ENCODE measurements around the gene SEMA3C.

SEMA3C gene

GRCh38 chr7:80848841-80849240 is 70.0 kb downstream of the SEMA3C start:
- no peak for DNase-seq (ENCODE audit: low spot score)

DNA sequence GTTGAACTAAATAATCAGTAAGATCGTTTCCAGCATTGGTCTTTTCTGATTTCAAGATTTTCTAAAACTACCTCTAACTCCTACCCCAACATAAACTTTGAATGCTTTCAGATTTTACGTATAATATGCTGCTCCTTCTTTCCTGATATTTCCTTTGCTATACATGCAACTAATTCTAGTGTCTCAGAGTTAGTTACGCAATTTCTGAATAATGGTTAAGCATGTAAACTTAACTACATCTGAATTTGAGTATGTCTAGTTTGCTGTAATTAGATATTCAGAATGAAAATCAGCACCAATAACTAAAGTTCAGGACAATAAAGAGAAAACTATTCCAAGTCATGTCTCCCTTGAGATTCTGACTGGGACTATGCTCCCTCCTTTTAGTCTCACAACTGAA is 71.0 kb downstream of the SEMA3C start:
- DNase-seq (ENCODE audit: low spot score), result no peak

DNA sequence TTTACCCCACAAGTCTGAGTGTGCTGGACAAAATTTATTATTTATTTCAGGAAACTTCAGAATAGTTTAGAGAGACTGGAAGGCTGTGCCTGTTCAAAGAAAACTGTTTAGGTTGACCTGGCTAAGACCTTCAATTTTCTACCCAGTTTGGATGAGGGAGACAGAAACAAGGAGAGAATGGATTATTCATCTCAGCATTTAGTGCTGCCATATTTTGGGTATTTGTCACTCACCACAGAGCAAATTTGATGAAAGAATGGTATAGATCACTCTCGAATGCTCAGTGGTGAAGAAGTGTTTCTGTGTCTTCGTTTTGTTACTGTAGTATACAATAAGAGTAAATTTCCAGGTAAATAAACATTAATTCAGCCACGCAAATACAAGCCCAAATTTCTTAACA is 71.8 kb downstream of the SEMA3C start:
- no peak for DNase-seq (ENCODE audit: low spot score)

DNA sequence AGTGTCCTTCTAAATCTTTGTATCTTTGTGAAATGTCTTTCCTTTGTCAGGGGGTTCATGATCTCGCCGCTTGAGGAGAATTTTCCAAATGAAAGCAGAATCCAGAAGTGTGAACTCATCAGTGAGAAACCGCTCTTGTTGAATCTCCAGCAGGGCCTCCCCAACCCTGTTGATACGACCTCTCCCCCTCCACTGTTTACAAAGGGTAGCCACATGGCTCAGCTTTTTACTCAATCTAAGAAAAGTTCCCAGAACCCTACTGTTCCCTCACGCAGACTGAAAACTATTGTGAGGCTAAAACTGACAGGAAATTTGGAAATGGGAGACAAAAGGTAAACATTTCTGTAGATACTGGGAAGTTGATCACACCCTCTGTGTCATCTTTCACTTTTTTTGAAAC is 73.9 kb downstream of the SEMA3C start:
- no peak for DNase-seq (ENCODE audit: low spot score)

DNA sequence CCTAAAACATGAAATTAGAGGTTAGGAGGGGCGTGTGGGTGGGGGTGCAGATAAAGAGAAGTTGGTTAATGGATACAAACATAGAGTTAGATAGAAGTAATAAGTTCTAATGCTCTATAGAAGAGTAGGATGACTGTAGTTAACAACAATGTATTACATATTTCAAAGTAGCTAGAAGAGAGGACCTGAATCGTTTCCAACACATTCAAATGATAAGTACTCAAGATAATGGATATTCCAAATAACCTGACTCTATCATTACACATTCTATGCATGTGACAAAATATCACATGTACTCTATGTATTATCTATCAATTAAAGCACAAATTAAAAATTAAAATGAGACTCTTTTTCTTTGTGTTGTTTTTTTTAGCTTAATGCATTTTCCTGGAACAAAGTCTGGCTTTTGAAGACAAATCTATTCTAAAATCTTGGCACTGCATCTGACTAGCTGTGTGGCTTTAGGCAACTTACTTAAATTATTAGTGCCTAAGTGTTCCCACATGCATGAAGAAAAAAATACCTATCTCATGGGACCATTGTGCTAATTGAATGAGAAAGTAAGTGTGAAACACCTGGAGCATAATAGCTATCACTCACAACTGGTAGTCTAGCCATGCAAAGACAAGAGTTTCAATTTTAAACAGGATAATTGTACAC is 75.7 kb downstream of the SEMA3C start:
- no peak for DNase-seq (ENCODE audit: low spot score)

- DNase-seq (ENCODE audit: low spot score), result no peak
These were observed 76.6 kb downstream of the SEMA3C start for GRCh38 chr7:80842022-80842790.

GRCh38 chr7:80841423-80841955 is 77.4 kb downstream of the SEMA3C start:
- no peak for DNase-seq (ENCODE audit: low spot score)

DNA sequence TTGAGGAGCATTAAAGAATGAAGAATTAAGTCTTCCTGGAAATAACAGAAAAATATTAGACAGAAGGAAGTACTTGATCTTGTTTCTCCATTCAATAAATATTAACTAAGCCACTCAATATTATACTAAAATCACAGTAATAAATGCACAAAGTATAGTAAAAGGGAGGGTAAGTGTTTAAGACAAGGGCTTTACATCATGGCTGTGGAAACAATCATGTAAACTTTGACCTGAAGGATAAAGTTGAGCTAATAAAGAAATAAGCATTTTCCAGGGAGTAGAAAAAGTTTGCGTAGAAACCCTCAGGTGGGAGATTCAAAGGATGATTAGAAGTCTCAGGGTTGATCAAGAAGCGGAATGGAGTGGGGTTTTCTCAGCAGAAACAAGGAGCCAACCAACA is 78.2 kb downstream of the SEMA3C start:
- DNase-seq (ENCODE audit: low spot score), result no peak

DNA sequence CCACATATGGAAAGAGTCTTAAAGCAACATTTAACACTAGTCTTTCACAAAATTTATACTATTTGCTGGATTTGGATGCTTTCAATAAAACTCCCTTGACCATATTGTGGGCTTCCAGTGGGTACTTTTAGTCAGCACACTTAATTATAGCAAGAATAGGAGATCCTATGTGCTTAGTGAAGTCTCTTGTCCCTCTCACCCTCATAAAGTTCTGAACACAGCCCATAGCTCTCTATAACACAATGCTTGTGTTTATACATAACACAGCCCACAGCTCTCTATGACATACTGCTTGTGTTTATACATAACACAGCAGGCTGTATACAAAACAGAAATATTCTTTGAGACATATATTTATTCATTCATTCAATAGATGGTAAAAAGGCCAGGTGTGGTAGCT is 79.0 kb downstream of the SEMA3C start:
- no peak for DNase-seq (ENCODE audit: low spot score)

- DNase-seq (ENCODE audit: low spot score), result no peak
These were observed 80.2 kb downstream of the SEMA3C start for GRCh38 chr7:80838643-80839042.

- DNase-seq (ENCODE audit: low spot score), result no peak
These were observed 81.5 kb downstream of the SEMA3C start for GRCh38 chr7:80837345-80837744.

DNA sequence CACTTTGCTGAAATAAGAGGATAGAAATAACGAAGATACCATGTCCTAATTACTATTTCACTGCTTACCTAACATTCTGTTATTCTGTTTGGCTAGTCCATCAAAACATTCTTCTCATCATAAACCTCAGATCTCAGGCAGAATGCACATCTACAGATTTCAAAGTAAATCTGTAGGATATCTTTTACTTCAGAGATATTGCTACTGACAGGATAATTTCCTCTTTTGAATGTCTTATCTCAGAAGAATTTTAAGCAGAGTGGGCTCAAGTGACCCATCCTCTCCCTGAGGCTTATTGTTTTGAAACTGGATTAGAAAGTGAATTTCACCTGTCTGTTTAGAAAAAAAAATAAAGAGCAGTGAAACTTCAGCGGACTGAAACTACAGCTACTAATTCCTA is 83.6 kb downstream of the SEMA3C start:
- DNase-seq (ENCODE audit: low spot score), result no peak

DNA sequence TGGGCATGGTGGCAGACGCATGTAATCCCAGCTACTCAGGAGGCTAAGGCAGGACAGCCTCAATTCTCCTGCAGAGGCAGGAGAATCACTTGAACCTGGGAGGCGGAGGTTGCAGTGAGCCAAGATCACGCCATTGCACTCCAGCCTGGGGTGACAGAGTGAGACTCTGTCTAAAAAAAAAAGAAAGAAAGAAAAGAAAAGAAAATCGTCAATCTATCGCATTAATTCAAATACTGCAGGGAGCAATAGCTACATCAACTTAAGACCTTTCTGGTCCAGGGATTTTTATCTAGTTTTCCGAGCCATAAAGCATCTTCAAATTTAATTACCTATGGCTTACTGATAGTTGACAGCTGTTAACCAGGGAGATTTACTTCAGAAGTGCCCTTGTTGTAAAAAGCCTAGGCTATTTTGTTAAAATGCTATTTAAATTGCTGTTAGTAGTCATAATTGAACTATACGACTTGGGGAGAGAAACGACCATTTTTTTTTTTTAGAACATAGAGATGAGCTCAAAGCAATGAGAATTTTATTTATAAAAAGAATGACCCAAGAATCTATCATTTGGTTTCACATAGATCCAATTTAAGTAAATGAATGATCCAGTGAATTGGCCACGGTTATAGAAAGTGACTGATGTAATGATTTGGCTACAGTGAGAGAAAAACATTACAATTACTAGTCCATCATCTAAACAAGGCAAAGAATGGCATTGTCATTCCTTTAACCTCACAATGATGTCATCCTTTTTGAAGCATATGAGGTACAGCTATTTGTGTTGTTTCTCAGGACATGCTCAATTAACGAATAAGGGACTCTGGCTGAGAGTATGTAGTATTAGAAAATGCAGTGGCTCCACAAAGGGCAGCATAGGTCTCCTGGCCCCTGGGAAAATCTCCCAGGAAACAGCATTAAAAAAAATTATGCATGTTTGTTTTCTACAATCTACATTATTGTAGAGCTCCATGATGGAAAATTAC is 85.3 kb downstream of the SEMA3C start:
- DNase-seq (ENCODE audit: low spot score), result no peak

- no peak for DNase-seq (ENCODE audit: low spot score)
These were observed 86.8 kb downstream of the SEMA3C start for GRCh38 chr7:80832006-80832405.

GRCh38 chr7:80830584-80831285 is 88.1 kb downstream of the SEMA3C start:
- DNase-seq (ENCODE audit: low spot score), result no peak

- DNase-seq (ENCODE audit: low spot score), result no peak
These were observed 88.8 kb downstream of the SEMA3C start for GRCh38 chr7:80830010-80830409.

DNA sequence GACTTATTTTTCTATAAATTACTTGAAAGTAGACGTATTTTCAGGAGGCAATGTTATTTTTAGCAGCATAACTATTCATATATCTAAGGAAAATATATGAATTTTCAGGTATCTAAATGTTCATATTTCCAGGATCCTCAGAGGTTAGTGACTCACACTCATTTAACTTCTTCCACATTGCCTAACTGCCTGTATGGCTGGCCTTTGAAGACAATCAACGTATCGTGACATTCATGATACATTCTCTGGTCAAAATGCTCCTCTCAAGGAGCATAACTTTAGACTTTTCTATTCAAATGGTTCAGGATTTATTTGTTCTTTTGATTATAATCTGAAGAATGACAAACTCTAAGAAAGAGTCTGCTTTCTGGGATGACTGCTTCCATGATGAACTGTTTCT is 89.3 kb downstream of the SEMA3C start:
- no peak for DNase-seq (ENCODE audit: low spot score)

- DNase-seq (ENCODE audit: low spot score), result no peak
These were observed 91.6 kb downstream of the SEMA3C start for GRCh38 chr7:80827239-80827633.

GRCh38 chr7:80826520-80827238 is 92.2 kb downstream of the SEMA3C start:
- DNase-seq (ENCODE audit: low spot score), result no peak

- DNase-seq (ENCODE audit: low spot score), result no peak
These were observed 93.4 kb downstream of the SEMA3C start for GRCh38 chr7:80825499-80825898.

DNA sequence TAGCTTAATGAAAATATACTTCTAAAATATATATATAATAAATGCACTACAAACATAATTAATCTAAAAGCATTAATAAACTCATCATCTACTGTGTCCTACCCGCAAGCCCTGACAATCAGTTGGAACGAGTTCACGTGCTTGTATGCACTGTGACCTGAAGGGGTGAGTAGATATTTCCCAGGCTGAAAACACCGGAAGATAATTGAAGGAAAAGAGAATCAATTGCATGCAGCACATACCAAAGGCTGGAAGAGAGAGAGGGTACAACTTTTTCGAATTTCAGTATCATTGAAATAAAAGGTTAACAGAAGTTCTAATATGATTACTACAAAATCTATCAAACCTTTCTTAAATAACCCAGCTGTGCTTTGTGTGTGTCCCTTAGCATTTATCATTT is 94.6 kb downstream of the SEMA3C start:
- DNase-seq (ENCODE audit: low spot score), result no peak

Measured in germinal center (tissue), 1 donor.